A673 (cell line): ENCODE results near the gene CCSAP.

Experiments used
- EZH2 ChIP-seq: fragments of 200-600 bp; sonication (generic); IDR thresholded peaks from 2 replicates; pipeline ENCODE4 v1.6.1; 2017; ENCODE audit warnings: borderline replicate concordance, low read depth, mild to moderate bottlenecking, mixed read lengths, antibody characterized with exemption, low read length; ENCODE audit not compliant: poor library complexity, severe bottlenecking
- TF ChIP-seq, protein P1 (sequence below): fragments of 300-800, 200-600 bp; sonication (generic); conservative IDR thresholded peaks from 2 replicates; pipeline ENCODE4 v1.5.1; 2017; ENCODE audit warnings: low read depth, mild to moderate bottlenecking, antibody characterized with exemption, low read length, moderate library complexity, mixed read lengths

DNA sequence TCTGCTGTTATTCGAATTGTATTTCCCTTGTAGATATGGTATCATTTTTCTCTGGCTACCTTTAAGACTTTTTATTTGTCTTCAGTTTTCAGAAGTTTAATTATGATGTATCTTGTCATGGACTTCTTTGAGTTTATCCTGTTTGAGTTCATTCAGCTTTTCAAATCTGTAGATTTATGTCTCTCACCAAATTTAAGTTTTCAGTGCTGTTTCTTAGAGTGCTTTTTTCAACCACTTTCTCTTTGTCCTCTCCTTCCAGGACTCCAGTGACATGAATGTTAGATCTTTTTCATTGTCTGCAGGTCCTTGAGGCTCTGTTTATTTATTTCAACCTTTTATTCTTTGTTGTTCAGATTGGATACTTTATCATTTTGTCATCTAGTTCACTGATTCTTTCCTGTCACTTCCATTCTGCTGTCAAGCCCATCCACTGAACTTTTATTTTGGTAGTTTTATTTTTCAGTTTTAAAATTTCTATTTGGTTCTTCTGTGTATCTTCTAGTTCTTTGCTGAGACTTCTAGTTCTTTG lies 60.5 kb downstream of the CCSAP start:
- TF ChIP-seq, protein P1, sequence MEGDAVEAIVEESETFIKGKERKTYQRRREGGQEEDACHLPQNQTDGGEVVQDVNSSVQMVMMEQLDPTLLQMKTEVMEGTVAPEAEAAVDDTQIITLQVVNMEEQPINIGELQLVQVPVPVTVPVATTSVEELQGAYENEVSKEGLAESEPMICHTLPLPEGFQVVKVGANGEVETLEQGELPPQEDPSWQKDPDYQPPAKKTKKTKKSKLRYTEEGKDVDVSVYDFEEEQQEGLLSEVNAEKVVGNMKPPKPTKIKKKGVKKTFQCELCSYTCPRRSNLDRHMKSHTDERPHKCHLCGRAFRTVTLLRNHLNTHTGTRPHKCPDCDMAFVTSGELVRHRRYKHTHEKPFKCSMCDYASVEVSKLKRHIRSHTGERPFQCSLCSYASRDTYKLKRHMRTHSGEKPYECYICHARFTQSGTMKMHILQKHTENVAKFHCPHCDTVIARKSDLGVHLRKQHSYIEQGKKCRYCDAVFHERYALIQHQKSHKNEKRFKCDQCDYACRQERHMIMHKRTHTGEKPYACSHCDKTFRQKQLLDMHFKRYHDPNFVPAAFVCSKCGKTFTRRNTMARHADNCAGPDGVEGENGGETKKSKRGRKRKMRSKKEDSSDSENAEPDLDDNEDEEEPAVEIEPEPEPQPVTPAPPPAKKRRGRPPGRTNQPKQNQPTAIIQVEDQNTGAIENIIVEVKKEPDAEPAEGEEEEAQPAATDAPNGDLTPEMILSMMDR, result no peak
- TF ChIP-seq EZH2, result no peak
